OCI-LY7 (cell line): ENCODE data around the gene FAM13C.

Source experiments
- CTCF ChIP-seq: fragments of 200-600 bp; sonication (generic); conservative IDR thresholded peaks from 2 replicates; pipeline ENCODE4 v1.5.1; 2014; ENCODE audit warnings: mild to moderate bottlenecking, antibody characterized with exemption, low read length, moderate library complexity, mixed read lengths
- EZH2phosphoT487 ChIP-seq: fragments of 200-600 bp; sonication (generic); IDR thresholded peaks from 2 replicates; pipeline ENCODE4 v1.6.1; 2018; ENCODE audit warnings: low read depth, borderline replicate concordance, mild to moderate bottlenecking, mixed run types, antibody characterized with exemption, low read length, moderate library complexity, mixed read lengths

- TF ChIP-seq CTCF = no peak
- TF ChIP-seq EZH2phosphoT487 = no peak
Observed at GRCh38 chr10:59244871-59245270, 117.5 kb downstream of the FAM13C start.
